A673 (cell line): ENCODE data around the gene NKD1.

ENCODE experiments used
- EZH2 ChIP-seq: fragments of 200-600 bp; sonication (generic); IDR thresholded peaks from 2 replicates; pipeline ENCODE4 v1.6.1; 2017; ENCODE audit warnings: borderline replicate concordance, low read depth, mild to moderate bottlenecking, mixed read lengths, antibody characterized with exemption, low read length; ENCODE audit not compliant: poor library complexity, severe bottlenecking
- TF ChIP-seq, protein P1 (sequence below): fragments of 300-800, 200-600 bp; sonication (generic); conservative IDR thresholded peaks from 2 replicates; pipeline ENCODE4 v1.5.1; 2017; ENCODE audit warnings: low read depth, mild to moderate bottlenecking, antibody characterized with exemption, low read length, moderate library complexity, mixed read lengths

DNA sequence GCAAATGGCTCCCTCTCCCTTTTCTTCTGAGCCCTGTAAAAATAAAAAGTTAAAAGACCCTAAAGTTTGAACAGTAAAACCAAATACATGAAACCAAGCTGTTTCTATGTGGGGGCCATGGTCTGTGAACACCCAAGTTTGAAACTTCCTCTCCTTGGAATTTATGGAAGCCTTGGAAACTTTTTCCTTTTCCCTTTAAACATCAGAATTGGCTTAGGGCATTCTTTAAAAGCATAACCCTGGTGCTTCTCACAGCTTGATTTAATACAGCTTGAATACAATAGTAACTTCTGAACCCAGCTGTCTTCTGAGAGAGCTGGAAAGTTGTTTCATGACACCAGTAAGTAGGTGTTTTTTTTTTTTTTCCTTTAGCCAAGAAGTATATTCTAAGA lies 26.5 kb downstream of the NKD1 start:
- TF ChIP-seq EZH2, result no peak
- TF ChIP-seq, protein P1, sequence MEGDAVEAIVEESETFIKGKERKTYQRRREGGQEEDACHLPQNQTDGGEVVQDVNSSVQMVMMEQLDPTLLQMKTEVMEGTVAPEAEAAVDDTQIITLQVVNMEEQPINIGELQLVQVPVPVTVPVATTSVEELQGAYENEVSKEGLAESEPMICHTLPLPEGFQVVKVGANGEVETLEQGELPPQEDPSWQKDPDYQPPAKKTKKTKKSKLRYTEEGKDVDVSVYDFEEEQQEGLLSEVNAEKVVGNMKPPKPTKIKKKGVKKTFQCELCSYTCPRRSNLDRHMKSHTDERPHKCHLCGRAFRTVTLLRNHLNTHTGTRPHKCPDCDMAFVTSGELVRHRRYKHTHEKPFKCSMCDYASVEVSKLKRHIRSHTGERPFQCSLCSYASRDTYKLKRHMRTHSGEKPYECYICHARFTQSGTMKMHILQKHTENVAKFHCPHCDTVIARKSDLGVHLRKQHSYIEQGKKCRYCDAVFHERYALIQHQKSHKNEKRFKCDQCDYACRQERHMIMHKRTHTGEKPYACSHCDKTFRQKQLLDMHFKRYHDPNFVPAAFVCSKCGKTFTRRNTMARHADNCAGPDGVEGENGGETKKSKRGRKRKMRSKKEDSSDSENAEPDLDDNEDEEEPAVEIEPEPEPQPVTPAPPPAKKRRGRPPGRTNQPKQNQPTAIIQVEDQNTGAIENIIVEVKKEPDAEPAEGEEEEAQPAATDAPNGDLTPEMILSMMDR, result no peak
